ENCODE data around the gene SEPTIN11. TPM values are rescaled to one million over a fixed set of nuclear protein-coding genes. Genes with fewer than 3 reads are reported as not detected.

Gene SEPTIN11
- total RNA-seq, 6 donors from 2014 or later, result 56.3 to 136 (median 94.0) TPM

GRCh38 chr4:76977113-76977512 lies 27.6 kb downstream of the SEPTIN11 start:
- TF ChIP-seq EP300 (IDR thresholded peaks at IDR 0.05), result no peak
- no peak for TF ChIP-seq POLR2AphosphoS5 (IDR thresholded peaks at IDR 0.05)
- TF ChIP-seq POLR2A (IDR thresholded peaks at IDR 0.05), result no peak
- no peak for TF ChIP-seq CTCF (IDR thresholded peaks at IDR 0.05)
- H3K9me3 ChIP-seq, result no peaks in the 10 kb centered on the region
- H3K4me3 ChIP-seq, result no peak overlapping the region
- ATAC-seq (ENCODE audit: low FRiP score in 2 of 2), result no peak
- no peak overlapping the region for H3K27ac ChIP-seq
- peaks cover 0 to 21% (median 7%) of the 10 kb centered on the region in 4 donors for H3K4me1 ChIP-seq
- H3K27me3 ChIP-seq, result no peaks in the 10 kb centered on the region
- no peaks in the 10 kb centered on the region for H3K36me3 ChIP-seq
- DNase-seq, result no peak

GRCh38 chr4:76977736-76978350 lies 28.3 kb downstream of the SEPTIN11 start:
- no peaks in the 10 kb centered on the region for H3K9me3 ChIP-seq
- ATAC-seq (ENCODE audit: low FRiP score in 2 of 2), result no peak
- no peaks in the 10 kb centered on the region for H3K27me3 ChIP-seq
- H3K27ac ChIP-seq, result no peak overlapping the region
- TF ChIP-seq POLR2AphosphoS5 (IDR thresholded peaks at IDR 0.05) (no peak), CTCF (IDR thresholded peaks at IDR 0.05) (no peak), EP300 (IDR thresholded peaks at IDR 0.05) (no peak), POLR2A (IDR thresholded peaks at IDR 0.05) (no peak)
- DNase-seq, result no peak
- WGBS, 2 donors, result 75 to 79% methylated on average over 3 of the region's 3 CpGs
- no peaks in the 10 kb centered on the region for H3K36me3 ChIP-seq
- no peak overlapping the region for H3K4me3 ChIP-seq
- peaks cover 0 to 28% (median 12%) of the 10 kb centered on the region in 4 donors for H3K4me1 ChIP-seq

- no peaks in the 10 kb centered on the region for H3K36me3 ChIP-seq
- no peak overlapping the region for H3K27ac ChIP-seq
- H3K4me3 ChIP-seq, result no peak overlapping the region
- DNase-seq (no peak), ATAC-seq (ENCODE audit: low FRiP score in 2 of 2) (no peak)
- no peaks in the 10 kb centered on the region for H3K9me3 ChIP-seq
- no peaks in the 10 kb centered on the region for H3K27me3 ChIP-seq
- 92 to 95% methylated on average over 2 of the region's 2 CpGs for WGBS, 2 donors
- peaks cover 7 to 42% (median 25%) of the 10 kb centered on the region in 4 donors for H3K4me1 ChIP-seq
- TF ChIP-seq POLR2A (IDR thresholded peaks at IDR 0.05) (no peak), EP300 (IDR thresholded peaks at IDR 0.05) (no peak)
These were observed 29.7 kb downstream of the SEPTIN11 start for GRCh38 chr4:76979236-76979635.

- no peaks in the 10 kb centered on the region for H3K36me3 ChIP-seq
- no peak overlapping the region for H3K27ac ChIP-seq
- ATAC-seq (ENCODE audit: low FRiP score in 2 of 2) (no peak), DNase-seq (no peak)
- no peaks in the 10 kb centered on the region for H3K9me3 ChIP-seq
- WGBS, 2 donors, result 33 to 51% methylated on average over 6 of the region's 6 CpGs
- H3K4me1 ChIP-seq, result peaks cover 13 to 53% (median 35%) of the 10 kb centered on the region in 4 donors
- TF ChIP-seq POLR2A (IDR thresholded peaks at IDR 0.05) (no peak), EP300 (IDR thresholded peaks at IDR 0.05) (no peak), POLR2AphosphoS5 (IDR thresholded peaks at IDR 0.05) (no peak), CTCF (IDR thresholded peaks at IDR 0.05) (no peak)
- no peak overlapping the region for H3K4me3 ChIP-seq
- H3K27me3 ChIP-seq, result no peaks in the 10 kb centered on the region
These were observed 30.7 kb downstream of the SEPTIN11 start for GRCh38 chr4:76980261-76980660.

- peaks cover 22 to 56% (median 42%) of the 10 kb centered on the region in 4 donors for H3K4me1 ChIP-seq
- DNase-seq (no peak), ATAC-seq (ENCODE audit: low FRiP score in 2 of 2) (no peak)
- H3K27ac ChIP-seq, result no peak overlapping the region
- 89 to 91% methylated on average over 3 of the region's 3 CpGs for WGBS, 2 donors
- no peaks in the 10 kb centered on the region for H3K27me3 ChIP-seq
- no peak overlapping the region for H3K4me3 ChIP-seq
- H3K36me3 ChIP-seq, result no peaks in the 10 kb centered on the region
- no peak for TF ChIP-seq POLR2AphosphoS5 (IDR thresholded peaks at IDR 0.05)
- TF ChIP-seq EP300 (IDR thresholded peaks at IDR 0.05), result no peak
- no peaks in the 10 kb centered on the region for H3K9me3 ChIP-seq
These were observed 32.1 kb downstream of the SEPTIN11 start for GRCh38 chr4:76981644-76982043.

Data from upper lobe of left lung (tissue), 6 donors.